ENCODE measurements around the gene FAF1.

The FAF1 gene

DNA sequence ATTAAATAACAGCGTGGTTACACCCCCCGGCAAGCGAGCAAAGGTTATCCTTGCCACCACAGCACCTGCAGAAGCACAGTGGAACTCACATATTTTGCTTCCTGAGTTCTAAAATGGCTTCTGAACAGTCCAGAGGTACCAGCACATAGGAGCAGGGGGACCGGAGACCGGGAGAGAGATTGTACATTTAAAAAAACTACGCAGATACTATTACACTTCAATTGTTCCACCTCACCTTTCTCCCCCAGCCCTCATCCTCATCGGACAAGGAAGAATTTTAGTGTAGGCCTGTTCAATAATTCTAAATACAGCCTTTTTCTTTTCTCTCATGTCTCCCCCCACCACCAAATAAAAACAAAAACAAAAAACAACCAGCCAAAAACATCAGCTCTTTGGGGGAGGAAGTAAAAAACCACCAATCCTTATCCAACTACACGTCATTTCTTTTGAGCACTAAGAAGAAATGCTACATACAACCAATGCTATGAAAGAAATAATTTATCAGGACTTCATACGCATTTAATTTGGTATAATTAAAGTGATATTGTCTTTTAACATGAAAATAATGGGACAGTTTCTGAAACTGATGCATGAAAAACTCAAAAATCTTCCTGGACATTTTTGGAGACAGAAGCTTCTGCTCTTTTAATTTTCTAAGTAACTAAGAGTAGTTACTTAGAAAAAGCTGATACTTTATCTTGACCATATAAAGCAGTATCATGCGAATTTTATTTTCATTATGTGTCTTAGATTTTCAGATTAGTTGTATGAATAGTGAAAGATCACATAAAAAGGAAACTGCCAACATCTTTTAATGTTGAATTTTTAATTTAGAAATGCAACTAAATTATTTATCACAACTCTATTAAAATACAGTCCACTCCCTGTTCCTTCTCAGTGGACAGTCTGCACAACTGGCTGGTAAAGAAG is 19.1 kb upstream of the FAF1 start (continued):
- no peak for TF ChIP-seq ZNF473 (tag by site-specific recombination; IDR thresholded peaks at IDR 0.05)
- TF ChIP-seq, protein P1, sequence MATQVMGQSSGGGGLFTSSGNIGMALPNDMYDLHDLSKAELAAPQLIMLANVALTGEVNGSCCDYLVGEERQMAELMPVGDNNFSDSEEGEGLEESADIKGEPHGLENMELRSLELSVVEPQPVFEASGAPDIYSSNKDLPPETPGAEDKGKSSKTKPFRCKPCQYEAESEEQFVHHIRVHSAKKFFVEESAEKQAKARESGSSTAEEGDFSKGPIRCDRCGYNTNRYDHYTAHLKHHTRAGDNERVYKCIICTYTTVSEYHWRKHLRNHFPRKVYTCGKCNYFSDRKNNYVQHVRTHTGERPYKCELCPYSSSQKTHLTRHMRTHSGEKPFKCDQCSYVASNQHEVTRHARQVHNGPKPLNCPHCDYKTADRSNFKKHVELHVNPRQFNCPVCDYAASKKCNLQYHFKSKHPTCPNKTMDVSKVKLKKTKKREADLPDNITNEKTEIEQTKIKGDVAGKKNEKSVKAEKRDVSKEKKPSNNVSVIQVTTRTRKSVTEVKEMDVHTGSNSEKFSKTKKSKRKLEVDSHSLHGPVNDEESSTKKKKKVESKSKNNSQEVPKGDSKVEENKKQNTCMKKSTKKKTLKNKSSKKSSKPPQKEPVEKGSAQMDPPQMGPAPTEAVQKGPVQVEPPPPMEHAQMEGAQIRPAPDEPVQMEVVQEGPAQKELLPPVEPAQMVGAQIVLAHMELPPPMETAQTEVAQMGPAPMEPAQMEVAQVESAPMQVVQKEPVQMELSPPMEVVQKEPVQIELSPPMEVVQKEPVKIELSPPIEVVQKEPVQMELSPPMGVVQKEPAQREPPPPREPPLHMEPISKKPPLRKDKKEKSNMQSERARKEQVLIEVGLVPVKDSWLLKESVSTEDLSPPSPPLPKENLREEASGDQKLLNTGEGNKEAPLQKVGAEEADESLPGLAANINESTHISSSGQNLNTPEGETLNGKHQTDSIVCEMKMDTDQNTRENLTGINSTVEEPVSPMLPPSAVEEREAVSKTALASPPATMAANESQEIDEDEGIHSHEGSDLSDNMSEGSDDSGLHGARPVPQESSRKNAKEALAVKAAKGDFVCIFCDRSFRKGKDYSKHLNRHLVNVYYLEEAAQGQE (tag by site-specific recombination; IDR thresholded peaks at IDR 0.05), result no peak
- TF ChIP-seq ZNF660 (tag by site-specific recombination; IDR thresholded peaks at IDR 0.05), result no peak
- TF ChIP-seq ZSCAN16 (tag by site-specific recombination; IDR thresholded peaks at IDR 0.05), result no peak
- no peak for TF ChIP-seq ZNF221 (tag by site-specific recombination; IDR thresholded peaks at IDR 0.05; ENCODE audit: borderline replicate concordance)
- 0 out of 2 replicates have a peak, but pooled peaks have one; percentile 23 for TF ChIP-seq KLF8 (tag by site-specific recombination; IDR thresholded peaks at IDR 0.05)
- no peak for TF ChIP-seq PRDM1 (tag by site-specific recombination; IDR thresholded peaks at IDR 0.05)
- TF ChIP-seq, protein P2, sequence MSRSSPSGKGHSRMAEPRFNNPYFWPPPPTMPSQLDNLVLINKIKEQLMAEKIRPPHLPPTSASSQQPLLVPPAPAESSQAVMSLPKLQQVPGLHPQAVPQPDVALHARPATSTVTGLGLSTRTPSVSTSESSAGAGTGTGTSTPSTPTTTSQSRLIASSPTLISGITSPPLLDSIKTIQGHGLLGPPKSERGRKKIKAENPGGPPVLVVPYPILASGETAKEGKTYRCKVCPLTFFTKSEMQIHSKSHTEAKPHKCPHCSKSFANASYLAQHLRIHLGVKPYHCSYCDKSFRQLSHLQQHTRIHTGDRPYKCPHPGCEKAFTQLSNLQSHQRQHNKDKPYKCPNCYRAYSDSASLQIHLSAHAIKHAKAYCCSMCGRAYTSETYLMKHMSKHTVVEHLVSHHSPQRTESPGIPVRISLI (tag by site-specific recombination; IDR thresholded peaks at IDR 0.05), result peak; percentile 90
- TF ChIP-seq, protein P3, sequence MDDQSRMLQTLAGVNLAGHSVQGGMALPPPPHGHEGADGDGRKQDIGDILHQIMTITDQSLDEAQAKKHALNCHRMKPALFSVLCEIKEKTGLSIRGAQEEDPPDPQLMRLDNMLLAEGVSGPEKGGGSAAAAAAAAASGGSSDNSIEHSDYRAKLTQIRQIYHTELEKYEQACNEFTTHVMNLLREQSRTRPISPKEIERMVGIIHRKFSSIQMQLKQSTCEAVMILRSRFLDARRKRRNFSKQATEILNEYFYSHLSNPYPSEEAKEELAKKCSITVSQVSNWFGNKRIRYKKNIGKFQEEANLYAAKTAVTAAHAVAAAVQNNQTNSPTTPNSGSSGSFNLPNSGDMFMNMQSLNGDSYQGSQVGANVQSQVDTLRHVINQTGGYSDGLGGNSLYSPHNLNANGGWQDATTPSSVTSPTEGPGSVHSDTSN (CRISPR knock-in tag; IDR thresholded peaks at IDR 0.05), result no peak
- TF ChIP-seq, protein P4, sequence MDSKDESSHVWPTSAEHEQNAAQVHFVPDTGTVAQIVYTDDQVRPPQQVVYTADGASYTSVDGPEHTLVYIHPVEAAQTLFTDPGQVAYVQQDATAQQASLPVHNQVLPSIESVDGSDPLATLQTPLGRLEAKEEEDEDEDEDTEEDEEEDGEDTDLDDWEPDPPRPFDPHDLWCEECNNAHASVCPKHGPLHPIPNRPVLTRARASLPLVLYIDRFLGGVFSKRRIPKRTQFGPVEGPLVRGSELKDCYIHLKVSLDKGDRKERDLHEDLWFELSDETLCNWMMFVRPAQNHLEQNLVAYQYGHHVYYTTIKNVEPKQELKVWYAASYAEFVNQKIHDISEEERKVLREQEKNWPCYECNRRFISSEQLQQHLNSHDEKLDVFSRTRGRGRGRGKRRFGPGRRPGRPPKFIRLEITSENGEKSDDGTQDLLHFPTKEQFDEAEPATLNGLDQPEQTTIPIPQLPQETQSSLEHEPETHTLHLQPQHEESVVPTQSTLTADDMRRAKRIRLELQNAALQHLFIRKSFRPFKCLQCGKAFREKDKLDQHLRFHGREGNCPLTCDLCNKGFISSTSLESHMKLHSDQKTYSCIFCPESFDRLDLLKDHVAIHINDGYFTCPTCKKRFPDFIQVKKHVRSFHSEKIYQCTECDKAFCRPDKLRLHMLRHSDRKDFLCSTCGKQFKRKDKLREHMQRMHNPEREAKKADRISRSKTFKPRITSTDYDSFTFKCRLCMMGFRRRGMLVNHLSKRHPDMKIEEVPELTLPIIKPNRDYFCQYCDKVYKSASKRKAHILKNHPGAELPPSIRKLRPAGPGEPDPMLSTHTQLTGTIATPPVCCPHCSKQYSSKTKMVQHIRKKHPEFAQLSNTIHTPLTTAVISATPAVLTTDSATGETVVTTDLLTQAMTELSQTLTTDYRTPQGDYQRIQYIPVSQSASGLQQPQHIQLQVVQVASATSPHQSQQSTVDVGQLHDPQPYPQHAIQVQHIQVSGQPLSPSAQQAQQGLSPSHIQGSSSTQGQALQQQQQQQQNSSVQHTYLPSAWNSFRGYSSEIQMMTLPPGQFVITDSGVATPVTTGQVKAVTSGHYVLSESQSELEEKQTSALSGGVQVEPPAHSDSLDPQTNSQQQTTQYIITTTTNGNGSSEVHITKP (tag by site-specific recombination; IDR thresholded peaks at IDR 0.05), result peak; percentile 80
- no peak for TF ChIP-seq ZNF623 (tag by site-specific recombination; IDR thresholded peaks at IDR 0.05)
- TF ChIP-seq ZNF311 (tag by site-specific recombination; IDR thresholded peaks at IDR 0.05; ENCODE audit: borderline replicate concordance), result no peak
- TF ChIP-seq ZNF658 (tag by site-specific recombination; IDR thresholded peaks at IDR 0.05), result no peak
- TF ChIP-seq ZFHX2 (tag by site-specific recombination; conservative IDR thresholded peaks at IDR 0.05), result no peak
- TF ChIP-seq, protein P5, sequence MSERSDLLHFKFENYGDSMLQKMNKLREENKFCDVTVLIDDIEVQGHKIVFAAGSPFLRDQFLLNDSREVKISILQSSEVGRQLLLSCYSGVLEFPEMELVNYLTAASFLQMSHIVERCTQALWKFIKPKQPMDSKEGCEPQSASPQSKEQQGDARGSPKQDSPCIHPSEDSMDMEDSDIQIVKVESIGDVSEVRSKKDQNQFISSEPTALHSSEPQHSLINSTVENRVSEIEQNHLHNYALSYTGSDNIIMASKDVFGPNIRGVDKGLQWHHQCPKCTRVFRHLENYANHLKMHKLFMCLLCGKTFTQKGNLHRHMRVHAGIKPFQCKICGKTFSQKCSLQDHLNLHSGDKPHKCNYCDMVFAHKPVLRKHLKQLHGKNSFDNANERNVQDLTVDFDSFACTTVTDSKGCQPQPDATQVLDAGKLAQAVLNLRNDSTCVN (tag by site-specific recombination; optimal IDR thresholded peaks at IDR 0.05), result no peak
- TF ChIP-seq SCRT2 (tag by site-specific recombination; IDR thresholded peaks at IDR 0.05), result no peak
- no peak for TF ChIP-seq ZNF514 (tag by site-specific recombination; IDR thresholded peaks at IDR 0.05)
- TF ChIP-seq, protein P6, sequence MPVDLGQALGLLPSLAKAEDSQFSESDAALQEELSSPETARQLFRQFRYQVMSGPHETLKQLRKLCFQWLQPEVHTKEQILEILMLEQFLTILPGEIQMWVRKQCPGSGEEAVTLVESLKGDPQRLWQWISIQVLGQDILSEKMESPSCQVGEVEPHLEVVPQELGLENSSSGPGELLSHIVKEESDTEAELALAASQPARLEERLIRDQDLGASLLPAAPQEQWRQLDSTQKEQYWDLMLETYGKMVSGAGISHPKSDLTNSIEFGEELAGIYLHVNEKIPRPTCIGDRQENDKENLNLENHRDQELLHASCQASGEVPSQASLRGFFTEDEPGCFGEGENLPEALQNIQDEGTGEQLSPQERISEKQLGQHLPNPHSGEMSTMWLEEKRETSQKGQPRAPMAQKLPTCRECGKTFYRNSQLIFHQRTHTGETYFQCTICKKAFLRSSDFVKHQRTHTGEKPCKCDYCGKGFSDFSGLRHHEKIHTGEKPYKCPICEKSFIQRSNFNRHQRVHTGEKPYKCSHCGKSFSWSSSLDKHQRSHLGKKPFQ (tag by site-specific recombination; IDR thresholded peaks at IDR 0.05), result no peak
- TF ChIP-seq ZNF19 (tag by site-specific recombination; IDR thresholded peaks at IDR 0.05; ENCODE audit: low read depth), result no peak
- no peak for TF ChIP-seq ZNF791 (tag by site-specific recombination; IDR thresholded peaks at IDR 0.05)
- TF ChIP-seq, protein P7, sequence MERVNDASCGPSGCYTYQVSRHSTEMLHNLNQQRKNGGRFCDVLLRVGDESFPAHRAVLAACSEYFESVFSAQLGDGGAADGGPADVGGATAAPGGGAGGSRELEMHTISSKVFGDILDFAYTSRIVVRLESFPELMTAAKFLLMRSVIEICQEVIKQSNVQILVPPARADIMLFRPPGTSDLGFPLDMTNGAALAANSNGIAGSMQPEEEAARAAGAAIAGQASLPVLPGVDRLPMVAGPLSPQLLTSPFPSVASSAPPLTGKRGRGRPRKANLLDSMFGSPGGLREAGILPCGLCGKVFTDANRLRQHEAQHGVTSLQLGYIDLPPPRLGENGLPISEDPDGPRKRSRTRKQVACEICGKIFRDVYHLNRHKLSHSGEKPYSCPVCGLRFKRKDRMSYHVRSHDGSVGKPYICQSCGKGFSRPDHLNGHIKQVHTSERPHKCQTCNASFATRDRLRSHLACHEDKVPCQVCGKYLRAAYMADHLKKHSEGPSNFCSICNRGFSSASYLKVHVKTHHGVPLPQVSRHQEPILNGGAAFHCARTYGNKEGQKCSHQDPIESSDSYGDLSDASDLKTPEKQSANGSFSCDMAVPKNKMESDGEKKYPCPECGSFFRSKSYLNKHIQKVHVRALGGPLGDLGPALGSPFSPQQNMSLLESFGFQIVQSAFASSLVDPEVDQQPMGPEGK (tag by site-specific recombination; IDR thresholded peaks at IDR 0.05), result peak; percentile 67
- no peak; the same call in 1 of the 2 replicates for TF ChIP-seq KLF10 (tag by site-specific recombination; IDR thresholded peaks at IDR 0.05)

All from HEK293 (cell line).